Measurements from ENCODE around the gene SBK1. TPM values are rescaled to one million over a fixed set of nuclear protein-coding genes. Genes with fewer than 3 reads are reported as not detected.
A peak's percentile ranks its signal among the peaks of the same experiment; 100 is the strongest.
"Not testable (repeated sequence)": the region's sequence is repeated elsewhere in the genome, so short reads cannot be mapped to it uniquely, and the experiment has no call there.

SBK1 gene
- total RNA-seq, 2 donors from 2014 or later = 1.1 TPM

GRCh38 chr16:28363408-28363807 is 71.1 kb downstream of the SBK1 start, which contains the start of gene NPIPB6:
TSS of gene NPIPB6 (minus strand) at chr16:28363508. CDS start at chr16:28362822, 686 bp downstream.
- H3K4me3 Mint-ChIP-seq; H3K27me3 Mint-ChIP-seq; H3K9me3 Mint-ChIP-seq; H3K4me1 Mint-ChIP-seq (ENCODE audit: low read depth in 2 of 2); ATAC-seq; H3K27ac Mint-ChIP-seq; DNase-seq (ENCODE audit: low spot score); H3K36me3 Mint-ChIP-seq: not testable (repeated sequence)

GRCh38 chr16:28364268-28365173 is 72.2 kb downstream of the SBK1 start:
- H3K27ac Mint-ChIP-seq; H3K9me3 Mint-ChIP-seq; H3K27me3 Mint-ChIP-seq; H3K36me3 Mint-ChIP-seq; H3K4me3 Mint-ChIP-seq; DNase-seq (ENCODE audit: low spot score); H3K4me1 Mint-ChIP-seq (ENCODE audit: low read depth in 2 of 2): not testable (repeated sequence)
- peak; percentile 99 for ATAC-seq

- not testable (repeated sequence) for H3K4me1 Mint-ChIP-seq (ENCODE audit: low read depth in 2 of 2); H3K36me3 Mint-ChIP-seq; H3K9me3 Mint-ChIP-seq; H3K4me3 Mint-ChIP-seq; H3K27me3 Mint-ChIP-seq; H3K27ac Mint-ChIP-seq; DNase-seq (ENCODE audit: low spot score); ATAC-seq
Measured at GRCh38 chr16:28367926-28368325, 75.6 kb downstream of the SBK1 start.

Other genes starting within 250 kb of the SBK1 start
- not detected for gene GSG1L, start 228.8 kb upstream of the SBK1 start, total RNA-seq
- gene XPO6, start 80.6 kb upstream of the SBK1 start, total RNA-seq = 100 to 1,000 TPM; 212 to 386 TPM
- 10 to 100 TPM in 1 of 2 donors, not detected in 1; 13.8 TPM for gene NPIPB6, start 71.0 kb downstream of the SBK1 start, total RNA-seq
- gene EIF3CL, start 111.3 kb downstream of the SBK1 start, total RNA-seq = 100 to 1,000 TPM in 1 of 2 donors, 10 to 100 TPM in 1; 81.0 to 119 TPM
- under 1 TPM; 0.31 to 0.47 TPM for gene NPIPB7, start 179.8 kb downstream of the SBK1 start, total RNA-seq
- 10 to 100 TPM; 38.1 to 49.1 TPM for gene CLN3, start 199.5 kb downstream of the SBK1 start, total RNA-seq
- gene APOBR, start 202.1 kb downstream of the SBK1 start, total RNA-seq = 10 to 100 TPM; 12.5 to 20.4 TPM
- gene IL27, start 214.3 kb downstream of the SBK1 start, total RNA-seq = 1 to 10 TPM in 1 of 2 donors, under 1 TPM in 1; 0.70 to 4.4 TPM
- gene NUPR1, start 246.4 kb downstream of the SBK1 start, total RNA-seq = not detected

All from natural killer cell treated with Interleukin-12 subunit alpha and Interleukin-12 subunit beta and Interleukin-15 and Interleukin-18, amount 100 ng/mL, for 72 hours (primary cell).